Measurements from ENCODE around the gene SOS1. TPM values are rescaled to one million over a fixed set of nuclear protein-coding genes. Genes with fewer than 3 reads are reported as not detected.
A peak's percentile ranks its signal among the peaks of the same experiment; 100 is the strongest.

The SOS1 gene
- total and polyA plus RNA-seq, 5 donors from 2014 or later, result 5.5 to 50.4 (median 12.5) TPM

DNA sequence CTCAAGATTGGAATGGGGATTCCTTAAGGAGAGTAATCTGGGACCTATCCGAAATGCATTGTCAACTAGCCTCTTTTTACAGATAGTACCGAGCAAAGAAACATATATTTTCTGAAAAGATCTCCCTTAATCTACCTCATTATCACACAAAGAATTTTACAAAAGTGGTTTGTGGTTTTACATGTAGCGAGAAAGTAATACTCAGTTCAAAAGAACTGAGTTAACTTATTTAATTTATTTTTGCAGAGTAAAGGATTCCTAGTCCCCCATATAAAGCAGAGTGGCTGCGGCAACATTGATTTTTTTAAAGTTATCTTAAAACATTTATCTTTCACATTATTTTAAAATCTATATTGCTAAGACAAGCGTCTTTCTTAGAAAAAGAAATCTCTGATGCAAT lies 15.9 kb upstream of the SOS1 start:
- Mint-ChIP-seq H3K4me3 (peak overlapping the region; percentile 15 to 75 (median 54)), H3K27ac (peak overlapping the region; percentile 9 to 91 (median 90)), H3K27me3 (peaks cover 39% of the 10 kb centered on the region), H3K4me1 (peaks cover 25 to 51% (median 34%) of the 10 kb centered on the region in 4 donors), H3K9me3 (peaks cover 0 to 2% (median 0%) of the 10 kb centered on the region in 7 donors), H3K36me3 (no peaks in the 10 kb centered on the region)
- H3K4me3 ChIP-seq (ENCODE audit: low read depth, low read length), result peak overlapping the region; percentile 54
- H3K36me3 ChIP-seq (ENCODE audit: control insufficient read depth, insufficient read depth, low read length), result no peaks in the 10 kb centered on the region
- peaks cover 21% of the 10 kb centered on the region for H3K4me1 ChIP-seq (ENCODE audit: control insufficient read depth, insufficient read depth, low read length, poor library complexity, severe bottlenecking)
- no peaks in the 10 kb centered on the region for H3K27me3 ChIP-seq (ENCODE audit: control insufficient read depth, insufficient read depth, low read length)
- peak overlapping the region; percentile 41 for H3K27ac ChIP-seq (ENCODE audit: insufficient read depth, low read length, poor library complexity, severe bottlenecking)
- ATAC-seq (ENCODE audit: low read depth in 2 of 2) (peak; percentile 82 to 83), DNase-seq (peak in 2 of 3 donors; percentile 24 to 69)
- H3K9me3 ChIP-seq (ENCODE audit: control insufficient read depth in 2 of 2, low read length in 2 of 2), result no peaks in the 10 kb centered on the region

DNA sequence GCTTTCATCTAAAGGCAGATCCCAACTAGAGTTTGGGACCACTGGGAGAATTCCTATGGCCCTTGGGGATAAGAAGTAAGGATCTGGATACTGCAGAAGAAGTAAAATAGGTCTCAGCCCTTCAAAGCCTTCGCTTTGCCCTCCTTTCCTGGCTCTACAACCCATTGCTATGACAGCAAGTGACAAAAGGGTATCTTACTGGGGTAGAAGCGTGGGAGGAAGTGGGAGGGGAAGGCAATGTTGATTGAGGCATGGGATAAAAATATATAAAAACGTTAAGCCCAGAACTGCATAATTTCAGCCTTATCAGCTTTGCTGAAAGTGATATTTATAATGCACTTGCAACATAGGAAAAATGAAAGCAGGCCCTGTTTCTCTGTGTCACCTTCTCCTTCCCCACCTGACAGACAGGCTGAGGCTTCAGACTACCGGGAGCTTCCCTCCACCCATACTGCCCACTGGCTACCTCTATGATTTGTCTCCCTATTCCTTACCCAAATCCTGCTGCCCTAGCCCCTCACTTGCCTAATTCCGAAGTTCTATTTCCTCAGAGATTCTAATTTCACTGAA lies 14.9 kb upstream of the SOS1 start:
- H3K36me3 Mint-ChIP-seq, result no peaks in the 10 kb centered on the region
- peak overlapping the region; percentile 48 to 88 (median 58) for H3K4me3 Mint-ChIP-seq
- peak overlapping the region; percentile 39 to 91 (median 90) for H3K27ac Mint-ChIP-seq
- Histone ChIP-seq H3K9me3 (ENCODE audit: control insufficient read depth in 2 of 2, low read length in 2 of 2) (no peaks in the 10 kb centered on the region), H3K27ac (ENCODE audit: insufficient read depth, low read length, poor library complexity, severe bottlenecking) (no peak overlapping the region), H3K4me3 (ENCODE audit: low read depth, low read length) (peak overlapping the region; percentile 17), H3K4me1 (ENCODE audit: control insufficient read depth, insufficient read depth, low read length, poor library complexity, severe bottlenecking) (peaks cover 26% of the 10 kb centered on the region), H3K36me3 (ENCODE audit: control insufficient read depth, insufficient read depth, low read length) (no peaks in the 10 kb centered on the region), H3K27me3 (ENCODE audit: control insufficient read depth, insufficient read depth, low read length) (no peaks in the 10 kb centered on the region)
- H3K27me3 Mint-ChIP-seq, result peaks cover 43% of the 10 kb centered on the region
- ATAC-seq (ENCODE audit: low read depth in 2 of 2) (no peak), DNase-seq (peak in 1 of 3 donors; percentile 43)
- H3K4me1 Mint-ChIP-seq, result peaks cover 18 to 56% (median 33%) of the 10 kb centered on the region in 4 donors
- H3K9me3 Mint-ChIP-seq, result peaks cover 0 to 2% (median 0%) of the 10 kb centered on the region in 7 donors

DNA sequence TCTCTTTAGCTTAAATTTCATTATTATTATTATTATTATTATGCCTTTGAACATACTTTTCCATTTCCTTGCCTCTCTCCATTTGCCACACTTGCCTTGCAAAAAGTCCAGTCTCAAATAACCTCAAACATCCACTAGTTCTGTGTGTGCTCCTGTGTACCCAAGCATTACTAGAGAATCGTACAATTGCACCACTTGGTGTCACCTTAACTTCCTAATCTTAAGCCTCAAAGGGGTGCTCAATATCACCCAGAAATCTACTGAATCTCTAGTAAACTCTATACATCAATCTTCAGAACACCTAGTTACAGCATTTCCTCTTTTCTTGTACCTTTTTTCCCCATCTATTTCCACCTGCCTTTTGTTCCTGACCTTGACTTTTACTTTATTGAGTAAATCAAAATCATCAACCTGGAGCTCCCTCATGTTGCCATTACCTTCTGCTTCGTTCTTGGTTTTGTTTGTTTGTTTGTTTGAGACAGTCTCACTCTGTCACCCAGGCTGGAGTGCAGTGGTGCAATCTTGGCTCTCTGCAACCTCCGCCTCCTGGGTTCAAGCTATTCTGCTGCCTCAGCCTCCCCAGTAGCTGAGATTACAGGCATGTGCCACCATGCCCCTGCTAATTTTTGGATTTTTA lies 12.5 kb upstream of the SOS1 start:
- Histone ChIP-seq H3K36me3 (ENCODE audit: control insufficient read depth, insufficient read depth, low read length) (no peaks in the 10 kb centered on the region), H3K27ac (ENCODE audit: insufficient read depth, low read length, poor library complexity, severe bottlenecking) (no peak overlapping the region), H3K27me3 (ENCODE audit: control insufficient read depth, insufficient read depth, low read length) (no peaks in the 10 kb centered on the region), H3K4me1 (ENCODE audit: control insufficient read depth, insufficient read depth, low read length, poor library complexity, severe bottlenecking) (peaks cover 48% of the 10 kb centered on the region), H3K9me3 (ENCODE audit: control insufficient read depth in 2 of 2, low read length in 2 of 2) (no peaks in the 10 kb centered on the region), H3K4me3 (ENCODE audit: low read depth, low read length) (no peak overlapping the region)
- peaks cover 0 to 2% (median 0%) of the 10 kb centered on the region in 7 donors for H3K9me3 Mint-ChIP-seq
- H3K4me1 Mint-ChIP-seq, result peaks cover 21 to 65% (median 38%) of the 10 kb centered on the region in 4 donors
- ATAC-seq (ENCODE audit: low read depth in 2 of 2) (no peak), DNase-seq (peak in 1 of 3 donors; percentile 56)
- H3K27me3 Mint-ChIP-seq, result peaks cover 42% of the 10 kb centered on the region
- H3K36me3 Mint-ChIP-seq, result no peaks in the 10 kb centered on the region
- H3K4me3 Mint-ChIP-seq, result peak overlapping the region in 1 of 4 donors; percentile 65
- peak overlapping the region in 2 of 3 donors; percentile 0 to 88 for H3K27ac Mint-ChIP-seq

- H3K4me3 ChIP-seq (ENCODE audit: low read depth, low read length), result peak overlapping the region; percentile 66
- Mint-ChIP-seq H3K9me3 (peaks cover 0 to 2% (median 0%) of the 10 kb centered on the region in 7 donors), H3K4me1 (peaks cover 24 to 66% (median 45%) of the 10 kb centered on the region in 4 donors), H3K4me3 (peak overlapping the region; percentile 35 to 77 (median 54)), H3K27me3 (peaks cover 27% of the 10 kb centered on the region), H3K36me3 (no peaks in the 10 kb centered on the region), H3K27ac (peak overlapping the region; percentile 91 to 95 (median 91))
- no peaks in the 10 kb centered on the region for H3K27me3 ChIP-seq (ENCODE audit: control insufficient read depth, insufficient read depth, low read length)
- ATAC-seq (ENCODE audit: low read depth in 2 of 2) (peak; percentile 51 to 57), DNase-seq (peak; percentile 34 to 95 (median 82))
- H3K9me3 ChIP-seq (ENCODE audit: control insufficient read depth in 2 of 2, low read length in 2 of 2), result no peaks in the 10 kb centered on the region
- H3K27ac ChIP-seq (ENCODE audit: insufficient read depth, low read length, poor library complexity, severe bottlenecking), result peak overlapping the region; percentile 70
- no peaks in the 10 kb centered on the region for H3K36me3 ChIP-seq (ENCODE audit: control insufficient read depth, insufficient read depth, low read length)
- peaks cover 48% of the 10 kb centered on the region for H3K4me1 ChIP-seq (ENCODE audit: control insufficient read depth, insufficient read depth, low read length, poor library complexity, severe bottlenecking)
Observed at GRCh38 chr2:39128919-39129391, 8.1 kb upstream of the SOS1 start.

DNA sequence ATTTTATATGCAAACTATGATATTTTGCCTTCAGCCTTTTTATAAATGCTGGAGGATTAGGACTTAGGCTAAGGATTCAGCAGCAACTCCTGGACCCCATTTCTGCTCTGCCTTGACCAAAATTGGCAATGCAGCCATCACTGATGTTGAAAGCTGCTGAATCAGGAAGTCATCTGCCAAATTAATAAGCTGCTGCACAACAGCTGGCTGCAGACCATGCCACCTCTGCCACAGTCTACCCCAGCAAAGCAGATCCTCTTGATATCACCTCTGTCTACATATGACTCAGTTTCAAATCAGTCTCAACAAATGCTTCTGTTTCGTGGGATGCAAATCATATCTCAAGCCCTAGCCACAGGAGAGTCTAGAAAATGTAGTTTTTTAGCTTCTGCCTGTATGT lies 7.1 kb upstream of the SOS1 start:
- no peaks in the 10 kb centered on the region for H3K9me3 Mint-ChIP-seq
- peak overlapping the region; percentile 70 for H3K27ac ChIP-seq (ENCODE audit: insufficient read depth, low read length, poor library complexity, severe bottlenecking)

GRCh38 chr2:39124746-39125057 lies 3.9 kb upstream of the SOS1 start:
- no peaks in the 10 kb centered on the region for H3K36me3 ChIP-seq (ENCODE audit: control insufficient read depth, insufficient read depth, low read length)
- peak overlapping the region; percentile 95 for H3K4me3 ChIP-seq (ENCODE audit: low read depth, low read length)
- H3K4me1 ChIP-seq (ENCODE audit: control insufficient read depth, insufficient read depth, low read length, poor library complexity, severe bottlenecking), result peaks cover 57% of the 10 kb centered on the region
- Mint-ChIP-seq H3K9me3 (no peaks in the 10 kb centered on the region), H3K27me3 (peaks cover 8% of the 10 kb centered on the region), H3K27ac (peak overlapping the region; percentile 94 to 99 (median 98)), H3K4me3 (peak overlapping the region; percentile 91 to 99 (median 98)), H3K36me3 (no peaks in the 10 kb centered on the region), H3K4me1 (peaks cover 32 to 71% (median 53%) of the 10 kb centered on the region in 4 donors)
- no peaks in the 10 kb centered on the region for H3K9me3 ChIP-seq (ENCODE audit: control insufficient read depth in 2 of 2, low read length in 2 of 2)
- DNase-seq (peak in 1 of 3 donors; percentile 13), ATAC-seq (ENCODE audit: low read depth in 2 of 2) (peak in 1 of 2 donors; percentile 3)
- no peaks in the 10 kb centered on the region for H3K27me3 ChIP-seq (ENCODE audit: control insufficient read depth, insufficient read depth, low read length)
- peak overlapping the region; percentile 90 for H3K27ac ChIP-seq (ENCODE audit: insufficient read depth, low read length, poor library complexity, severe bottlenecking)

More for the DNA sequence above, 7.1 kb upstream of the SOS1 start:
- peak; percentile 32 to 44 for ATAC-seq (ENCODE audit: low read depth in 2 of 2)
- Mint-ChIP-seq H3K4me3 (peak overlapping the region; percentile 46 to 82 (median 78)), H3K4me1 (peaks cover 27 to 67% (median 49%) of the 10 kb centered on the region in 4 donors), H3K36me3 (no peaks in the 10 kb centered on the region), H3K27ac (peak overlapping the region; percentile 86 to 91 (median 89)), H3K27me3 (peaks cover 17% of the 10 kb centered on the region)
- Histone ChIP-seq H3K9me3 (ENCODE audit: control insufficient read depth in 2 of 2, low read length in 2 of 2) (no peaks in the 10 kb centered on the region), H3K27me3 (ENCODE audit: control insufficient read depth, insufficient read depth, low read length) (no peaks in the 10 kb centered on the region), H3K4me3 (ENCODE audit: low read depth, low read length) (peak overlapping the region; percentile 66), H3K4me1 (ENCODE audit: control insufficient read depth, insufficient read depth, low read length, poor library complexity, severe bottlenecking) (peaks cover 56% of the 10 kb centered on the region), H3K36me3 (ENCODE audit: control insufficient read depth, insufficient read depth, low read length) (no peaks in the 10 kb centered on the region)
- peak in 2 of 3 donors; percentile 22 to 89 for DNase-seq

DNA sequence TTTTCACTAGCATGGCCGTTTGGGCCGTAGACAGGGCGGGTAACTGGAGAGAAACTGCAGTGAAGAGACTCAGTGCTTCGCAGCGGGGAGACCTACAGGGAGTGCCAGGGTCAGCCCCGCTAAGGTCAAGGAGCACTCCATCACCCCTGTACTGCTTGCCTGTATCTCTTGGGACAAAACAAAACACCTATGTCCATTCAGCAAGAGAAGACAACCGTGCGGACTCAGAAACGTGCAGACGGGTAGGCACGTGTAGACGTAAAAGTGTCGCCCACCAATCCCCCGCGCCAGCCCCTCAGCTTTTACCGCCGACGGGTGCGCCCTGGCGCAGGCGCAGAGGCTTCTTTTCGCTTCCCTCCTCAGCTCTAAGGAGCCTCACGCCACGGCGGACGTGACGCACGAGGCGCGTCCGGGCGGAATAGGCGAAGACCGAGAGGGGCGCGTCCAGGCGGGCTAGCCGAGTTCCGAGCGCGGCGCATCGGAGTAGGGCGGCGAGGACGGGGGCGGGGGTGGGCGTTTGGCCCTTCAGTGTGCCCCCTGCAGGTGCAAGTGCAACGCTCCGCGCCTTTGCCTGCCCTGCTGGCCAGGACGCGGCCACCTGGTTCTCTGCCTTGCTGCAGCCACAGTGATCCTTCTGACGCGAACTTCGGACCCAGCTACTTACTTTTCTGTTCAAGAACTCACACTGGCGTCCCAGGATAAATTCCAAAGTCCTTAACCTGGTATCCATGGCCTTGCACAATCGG lies 3.3 kb upstream of the SOS1 start:
- no peaks in the 10 kb centered on the region for H3K9me3 ChIP-seq (ENCODE audit: control insufficient read depth in 2 of 2, low read length in 2 of 2)
- DNase-seq (peak; percentile 94 to 99 (median 97)), ATAC-seq (ENCODE audit: low read depth in 2 of 2) (peak; percentile 73 to 76)
- Mint-ChIP-seq H3K9me3 (no peaks in the 10 kb centered on the region), H3K4me1 (peaks cover 34 to 72% (median 52%) of the 10 kb centered on the region in 4 donors), H3K36me3 (no peaks in the 10 kb centered on the region), H3K4me3 (peak overlapping the region; percentile 91 to 99 (median 98)), H3K27me3 (peaks cover 6% of the 10 kb centered on the region), H3K27ac (peak overlapping the region; percentile 94 to 99 (median 98))
- no peaks in the 10 kb centered on the region for H3K27me3 ChIP-seq (ENCODE audit: control insufficient read depth, insufficient read depth, low read length)
- peak overlapping the region; percentile 96 for H3K4me3 ChIP-seq (ENCODE audit: low read depth, low read length)
- H3K36me3 ChIP-seq (ENCODE audit: control insufficient read depth, insufficient read depth, low read length), result no peaks in the 10 kb centered on the region
- H3K27ac ChIP-seq (ENCODE audit: insufficient read depth, low read length, poor library complexity, severe bottlenecking), result peak overlapping the region; percentile 90
- peaks cover 56% of the 10 kb centered on the region for H3K4me1 ChIP-seq (ENCODE audit: control insufficient read depth, insufficient read depth, low read length, poor library complexity, severe bottlenecking)
